Measurements from ENCODE around the gene SNCB. TPM values are rescaled to one million over a fixed set of nuclear protein-coding genes. Genes with fewer than 3 reads are reported as not detected.

SNCB gene
- total RNA-seq, 1 experiment from 2014 or later = not detected

Small RNAs within 50 kb of the gene (microRNA-seq; reads per million reads assigned to microRNA genes)
- not detected for gene MIR4281 (ENCODE audit: borderline number of aligned reads)

Other genes with a start within 250 kb of the SNCB start
- 67.1 TPM for gene NOP16, start 241.9 kb downstream of the SNCB start, total RNA-seq (2021; ENCODE audit: unreplicated experiment)
- 130 TPM for gene HIGD2A, start 241.8 kb downstream of the SNCB start, total RNA-seq (2021; ENCODE audit: unreplicated experiment)
- gene CLTB, start 214.0 kb downstream of the SNCB start, total RNA-seq (2021; ENCODE audit: unreplicated experiment) = 58.6 TPM
- gene FAF2, start 182.1 kb downstream of the SNCB start, total RNA-seq (2021; ENCODE audit: unreplicated experiment) = 51.9 TPM
- gene RNF44, start 93.1 kb downstream of the SNCB start, total RNA-seq (2021; ENCODE audit: unreplicated experiment) = 58.4 TPM
- 0.10 TPM for gene CDHR2, start 81.2 kb downstream of the SNCB start, total RNA-seq (2021; ENCODE audit: unreplicated experiment)
- gene GPRIN1, start 20.4 kb downstream of the SNCB start, total RNA-seq (2021; ENCODE audit: unreplicated experiment) = 14.2 TPM
- 0.07 TPM for gene EIF4E1B, start 141 bp upstream of the SNCB start, total RNA-seq (2021; ENCODE audit: unreplicated experiment)
- 50.1 TPM for gene TSPAN17, start 16.9 kb upstream of the SNCB start, total RNA-seq (2021; ENCODE audit: unreplicated experiment)
- 10.1 TPM for gene UNC5A, start 180.0 kb upstream of the SNCB start, total RNA-seq (2021; ENCODE audit: unreplicated experiment)

Data from HCT116 (cell line).